Suppressor macrophage treated with lipopolysaccharide for 1 hour (primary cell): Measurements from ENCODE around the gene COL5A1.

Source experiments
- DNase-seq, 3 donors: peaks; one replicate each; pipeline ENCODE4 v3.0.0-alpha.2; 2020 to 2022

COL5A1 gene

DNA sequence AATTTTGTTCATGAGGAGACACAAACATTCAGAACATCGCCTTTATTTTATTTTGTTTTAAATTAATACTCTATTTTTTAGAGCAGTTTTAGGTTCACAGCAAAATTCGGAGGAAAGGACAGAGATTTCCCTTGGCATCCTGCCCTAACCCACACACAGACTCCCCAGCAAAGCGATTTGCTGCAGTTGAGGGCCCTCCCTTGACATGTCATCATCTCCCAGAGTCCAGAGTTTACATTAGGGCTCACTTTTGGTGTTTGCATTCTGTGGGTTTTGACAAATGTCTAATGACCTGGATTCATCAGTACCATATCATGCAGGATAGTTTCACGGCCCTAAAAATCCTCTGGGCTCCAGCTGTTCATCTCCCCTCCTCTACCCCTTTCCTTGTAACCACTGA lies 33.6 kb upstream of the COL5A1 start:
- DNase-seq, result no peak

DNA sequence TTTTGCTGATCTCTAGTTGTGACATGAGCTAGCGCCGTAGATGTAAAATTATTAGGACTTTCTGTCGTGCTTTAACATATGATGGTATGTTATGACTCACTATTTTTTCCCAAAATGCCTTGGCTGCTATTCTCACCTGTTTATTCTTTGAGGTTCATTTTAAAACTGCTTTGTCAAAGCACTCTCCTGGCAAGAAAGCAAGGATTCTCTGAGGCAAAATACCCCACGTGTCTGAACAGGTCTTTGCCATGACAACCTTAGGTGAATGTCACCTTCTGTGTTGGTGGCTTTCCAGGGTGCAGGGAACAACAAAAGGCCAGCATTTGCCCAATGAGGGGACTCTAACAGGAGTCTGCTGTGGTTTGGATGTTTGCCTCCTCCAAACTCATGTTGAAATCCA lies 30.6 kb upstream of the COL5A1 start:
- no peak for DNase-seq

DNA sequence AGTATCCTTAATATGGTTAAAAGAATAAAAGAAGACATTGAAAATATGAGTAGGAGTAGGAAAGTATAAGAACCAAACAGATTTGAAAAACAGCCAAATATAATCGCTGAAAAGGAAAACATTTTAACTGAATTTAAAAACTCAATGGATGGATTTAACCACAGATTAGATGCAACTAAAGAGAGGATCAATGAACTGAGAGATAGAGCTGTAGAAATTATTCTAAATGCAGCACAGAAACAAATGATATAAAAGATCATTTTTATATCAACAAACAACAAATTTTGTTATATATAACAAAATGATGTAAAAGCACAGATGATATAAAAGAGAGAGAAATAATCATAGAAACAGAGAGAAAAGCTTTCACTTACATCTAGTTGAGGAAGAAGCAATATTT lies 29.3 kb upstream of the COL5A1 start:
- DNase-seq, result no peak

DNA sequence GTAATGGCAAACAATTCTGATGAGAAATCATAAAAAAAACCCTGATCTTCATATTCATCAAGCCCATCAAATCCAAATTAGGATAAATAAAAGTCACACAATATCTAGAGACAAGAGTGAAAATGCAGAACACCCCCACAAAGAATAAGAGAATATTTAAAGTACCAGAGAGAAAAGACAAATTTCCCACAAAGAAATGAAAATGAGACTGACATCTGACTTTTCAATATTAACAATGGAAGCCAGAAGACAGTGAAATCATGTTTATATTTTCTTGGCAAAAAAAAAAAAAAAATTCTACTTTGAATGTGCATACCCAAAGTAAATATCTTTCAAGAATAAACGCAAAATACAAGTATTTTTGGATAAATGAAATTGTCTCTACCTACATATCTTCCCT lies 28.9 kb upstream of the COL5A1 start:
- no peak for DNase-seq

DNA sequence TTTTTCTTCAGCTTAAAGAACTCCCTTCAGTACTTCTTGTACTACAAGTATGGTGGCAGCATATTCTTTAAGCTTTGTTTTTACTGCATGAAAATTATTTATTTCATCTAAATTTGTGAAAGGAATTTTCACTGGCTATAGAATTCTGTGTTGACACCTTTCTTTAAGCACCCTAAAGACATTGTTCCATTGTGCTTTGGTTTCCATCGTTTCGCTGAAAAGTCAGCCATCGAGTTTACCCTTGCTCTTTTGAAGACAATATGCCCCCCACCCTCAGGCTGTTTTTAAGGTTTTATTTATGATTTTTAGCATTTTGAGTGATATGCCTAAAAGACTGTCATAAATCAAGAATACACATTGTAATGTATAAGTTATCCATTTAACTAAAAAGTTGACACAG lies 27.3 kb upstream of the COL5A1 start:
- no peak for DNase-seq

DNA sequence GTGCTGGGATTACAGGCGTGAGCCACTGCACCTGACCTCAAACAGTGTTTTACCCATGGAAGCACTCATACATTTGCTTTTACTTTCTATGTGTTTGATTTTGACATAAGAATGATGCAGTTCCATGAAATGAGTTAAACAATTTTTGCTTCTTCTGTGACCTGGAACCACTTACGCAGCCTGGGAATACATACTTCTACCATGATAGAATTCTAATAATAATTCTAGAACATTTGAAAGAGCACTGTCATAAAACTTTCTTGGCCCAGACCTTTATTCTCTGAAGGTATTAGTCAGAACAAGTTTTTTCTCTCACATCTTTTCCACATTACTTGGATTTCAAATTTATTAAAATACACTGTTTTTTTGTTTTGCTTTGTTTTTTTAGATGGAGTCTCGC lies 25.3 kb upstream of the COL5A1 start:
- no peak for DNase-seq

DNA sequence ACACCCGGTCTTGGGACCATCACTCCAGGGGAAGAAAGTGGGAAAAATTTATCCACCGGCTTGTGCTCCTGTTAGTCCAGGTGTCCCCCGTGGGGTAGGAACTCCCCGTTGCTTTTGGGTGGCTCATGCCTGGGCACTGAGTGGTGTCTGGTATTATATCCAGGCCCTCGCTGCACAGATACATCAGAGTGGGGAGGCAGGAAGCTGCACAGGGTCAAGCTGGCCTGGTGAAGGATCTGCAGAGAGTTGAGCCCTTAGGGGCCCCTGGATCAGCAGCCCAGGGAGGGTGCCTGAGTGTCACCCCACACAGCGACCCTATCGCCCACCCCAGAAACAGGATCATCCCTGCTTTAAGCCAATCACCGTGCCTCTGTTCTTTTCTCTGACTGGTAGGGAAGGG lies 24.4 kb upstream of the COL5A1 start:
- DNase-seq, result no peak

DNA sequence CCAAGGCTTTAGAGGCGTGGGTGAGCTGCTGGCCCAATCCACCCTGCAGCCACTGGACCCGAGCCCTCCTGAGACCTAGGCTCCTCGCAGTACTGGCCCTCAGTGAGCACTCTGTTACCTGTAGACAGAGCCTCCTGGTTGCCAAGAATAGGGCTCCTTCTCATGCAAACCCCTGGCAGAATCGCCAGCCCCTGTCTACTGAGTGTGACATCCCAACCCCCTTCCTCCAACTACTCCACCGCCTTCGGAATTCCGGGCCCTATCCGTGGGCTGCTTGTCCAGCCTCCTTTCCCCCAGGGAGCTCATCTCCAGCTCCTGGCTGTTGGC lies 23.8 kb upstream of the COL5A1 start:
- no peak for DNase-seq

DNA sequence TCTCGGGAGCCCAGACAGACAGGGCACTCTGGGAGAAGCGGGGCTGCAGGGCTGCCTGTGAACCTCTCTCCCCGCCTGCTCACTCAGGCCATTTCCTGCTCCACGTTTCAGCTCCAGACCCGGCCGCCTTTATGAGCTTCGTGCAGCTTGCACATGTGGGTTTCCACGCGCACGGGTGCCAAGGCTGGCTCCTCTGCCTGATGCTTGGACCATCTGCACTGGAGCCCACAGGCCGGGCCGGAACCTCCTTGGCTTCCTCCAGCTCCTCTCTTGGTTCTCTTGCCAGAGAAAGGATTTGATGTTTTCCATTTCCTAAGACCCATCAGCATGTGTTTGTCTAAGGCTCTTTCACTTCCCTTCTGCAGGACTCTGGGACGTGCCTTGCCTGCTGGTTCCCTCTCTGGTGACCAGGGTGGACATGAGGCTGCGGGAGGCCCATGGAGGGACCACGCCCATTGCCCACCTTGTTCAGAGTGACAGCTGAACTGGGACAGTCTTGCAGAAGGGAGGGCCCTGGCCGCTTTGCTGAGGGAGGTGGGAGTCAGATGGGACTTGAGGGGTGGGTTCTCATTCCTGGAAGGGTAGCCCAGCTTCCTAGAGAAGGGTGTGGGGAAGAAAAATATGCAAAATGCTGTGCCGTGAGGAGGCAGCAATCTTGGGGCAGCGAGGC lies 23.3 kb upstream of the COL5A1 start:
- DNase-seq, result peak in 1 of 3 donors; percentile 4

DNA sequence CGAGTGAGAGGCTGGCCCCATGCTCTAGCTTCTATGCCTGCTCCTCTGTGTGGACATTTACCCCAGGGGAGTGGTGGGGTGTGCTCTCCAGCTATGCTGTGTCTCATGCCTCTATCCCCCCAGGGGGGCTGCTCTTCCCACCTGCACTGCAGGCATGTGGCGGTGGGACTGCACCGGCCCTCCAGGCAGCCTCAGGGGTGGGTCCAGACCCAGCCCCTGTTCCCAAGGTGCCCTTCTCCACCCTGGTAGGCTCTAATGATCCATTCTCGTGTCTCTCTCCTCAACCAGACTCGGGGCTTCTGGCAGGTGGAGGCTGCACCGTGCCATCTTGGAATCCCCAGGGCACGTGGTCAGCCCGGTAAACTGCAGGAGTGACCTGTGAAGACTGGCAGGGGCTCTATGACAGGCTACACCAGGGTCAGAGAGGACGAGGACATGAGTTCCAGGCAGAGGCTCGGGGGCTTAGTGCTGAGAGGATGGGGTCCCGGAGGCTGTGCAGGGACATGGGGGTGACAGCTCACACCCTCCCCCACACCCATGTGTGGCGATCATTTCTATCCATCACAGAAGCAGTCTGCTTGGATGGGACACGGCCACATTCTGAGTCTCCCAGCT lies 22.7 kb upstream of the COL5A1 start:
- no peak for DNase-seq

DNA sequence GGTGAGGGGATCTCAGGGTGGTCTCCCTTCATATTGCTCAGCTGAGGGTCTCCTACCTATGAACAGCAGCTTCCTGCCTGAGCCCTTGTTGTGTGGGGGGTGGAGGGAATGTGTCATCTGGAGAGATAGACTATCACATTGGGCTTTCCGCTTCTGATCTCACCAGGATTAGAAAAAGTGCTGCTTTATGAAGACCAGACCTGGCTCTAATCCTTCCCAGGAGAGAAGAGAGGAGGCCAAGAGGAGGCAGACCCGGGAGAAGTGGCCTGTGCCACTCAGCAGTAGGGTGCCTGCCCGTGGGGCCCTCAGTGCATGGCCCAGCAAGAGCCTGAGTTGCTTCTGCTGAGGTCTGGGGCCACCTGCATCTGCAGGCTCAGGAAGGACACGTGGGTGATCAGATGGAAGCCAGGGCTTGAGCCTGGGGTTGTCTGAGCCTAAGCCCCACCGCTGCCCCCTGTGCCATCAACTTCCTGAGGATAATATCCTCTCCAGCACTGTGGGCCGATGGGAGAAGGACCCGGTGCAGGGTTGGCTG lies 22.1 kb upstream of the COL5A1 start:
- DNase-seq, result no peak

DNA sequence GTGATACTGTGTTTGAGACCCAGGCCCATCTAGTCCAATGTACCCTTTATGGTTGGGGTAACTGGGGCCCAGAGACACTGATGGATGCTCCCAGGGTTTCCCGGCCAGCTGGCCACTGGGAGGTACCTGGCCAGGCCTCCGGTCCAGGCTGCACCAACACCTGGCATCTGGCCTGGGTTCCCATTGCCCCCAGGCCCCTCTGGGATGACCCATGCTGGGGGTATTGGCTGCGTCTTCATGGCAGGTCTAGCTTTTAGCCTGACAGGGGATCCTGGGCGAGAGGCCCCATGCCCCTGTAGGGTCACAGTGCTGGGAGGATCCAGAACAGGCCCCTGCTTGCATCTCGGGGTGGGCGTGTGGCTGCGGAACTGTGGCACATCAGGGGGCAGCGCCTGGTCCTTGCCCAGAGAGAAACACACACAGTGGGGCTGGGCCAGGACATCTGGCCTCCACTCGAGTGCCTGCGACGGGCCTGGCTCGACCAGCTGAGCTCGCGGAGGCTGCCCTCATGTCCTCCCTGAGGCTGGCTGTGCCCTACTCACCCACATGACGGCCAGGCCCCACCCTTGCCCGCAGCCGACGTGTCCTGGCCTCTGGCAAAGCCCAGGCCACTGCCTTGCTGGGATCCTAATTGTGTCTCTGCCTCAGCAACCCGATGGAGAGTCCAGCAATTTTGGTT lies 21.5 kb upstream of the COL5A1 start:
- DNase-seq, result no peak

DNA sequence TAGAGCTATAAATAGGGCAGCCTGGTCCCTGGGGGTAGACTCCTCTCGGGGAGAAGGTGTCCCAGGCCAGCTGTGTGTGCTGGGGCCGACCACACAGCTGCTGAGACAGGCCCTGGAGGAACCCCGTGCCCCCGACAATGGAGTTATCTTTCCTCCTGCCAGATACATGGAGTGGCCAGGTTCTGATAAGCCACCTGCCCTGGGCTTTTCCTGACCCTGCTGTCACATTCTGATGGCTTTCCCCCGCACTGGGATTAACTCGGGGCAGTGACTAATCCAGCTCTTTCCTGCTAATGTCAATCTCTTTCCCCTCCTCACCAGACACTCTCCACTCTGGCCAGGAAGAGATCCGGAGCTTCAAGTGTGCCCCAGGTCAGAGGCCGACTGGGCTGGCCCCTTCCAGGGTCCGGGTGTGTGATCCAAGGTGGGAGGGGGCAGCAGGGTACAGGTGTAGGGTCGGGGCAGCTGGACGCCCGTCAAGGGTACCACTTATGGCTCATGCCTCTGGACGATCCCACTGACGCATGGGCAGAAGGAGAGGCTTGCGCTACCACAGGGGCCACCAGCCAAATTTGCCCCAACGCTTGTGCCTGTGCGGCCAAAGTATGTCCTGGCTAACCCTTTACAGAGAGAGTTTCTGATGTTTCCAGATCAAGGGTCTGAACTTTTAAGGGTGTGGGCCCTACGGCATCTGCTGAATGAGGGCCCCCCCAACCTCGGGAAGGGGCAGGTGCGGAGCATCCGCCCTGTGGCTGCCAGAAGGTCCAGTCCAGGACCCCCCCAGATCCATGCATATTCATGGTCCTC lies 20.6 kb upstream of the COL5A1 start:
- no peak for DNase-seq

DNA sequence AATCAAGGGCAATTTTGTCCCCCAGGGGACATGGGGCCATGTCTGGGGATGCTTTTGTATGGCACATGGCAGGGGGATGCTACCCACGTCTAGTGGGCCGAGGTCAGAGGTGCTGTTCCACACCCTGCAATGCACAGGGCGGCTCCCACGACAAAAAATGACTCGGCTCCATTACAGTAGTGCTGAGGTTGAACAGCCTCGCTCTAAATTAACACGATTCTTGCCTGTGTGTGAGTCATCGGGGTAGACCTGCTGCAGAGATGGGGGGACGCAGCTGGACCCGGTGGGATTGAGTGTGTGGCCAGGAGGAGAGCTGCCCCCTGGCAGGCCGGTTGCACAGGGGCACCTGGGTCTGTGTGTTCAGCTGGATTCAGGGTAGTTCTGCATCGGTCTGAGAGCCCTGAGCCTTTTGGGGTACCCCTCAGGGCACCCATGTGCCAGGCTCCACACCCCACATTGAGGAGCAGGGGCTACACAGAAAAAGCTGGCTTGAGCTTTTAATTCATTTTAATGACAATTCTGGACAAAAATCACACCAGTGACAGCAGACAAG lies 20.0 kb upstream of the COL5A1 start:
- no peak for DNase-seq

DNA sequence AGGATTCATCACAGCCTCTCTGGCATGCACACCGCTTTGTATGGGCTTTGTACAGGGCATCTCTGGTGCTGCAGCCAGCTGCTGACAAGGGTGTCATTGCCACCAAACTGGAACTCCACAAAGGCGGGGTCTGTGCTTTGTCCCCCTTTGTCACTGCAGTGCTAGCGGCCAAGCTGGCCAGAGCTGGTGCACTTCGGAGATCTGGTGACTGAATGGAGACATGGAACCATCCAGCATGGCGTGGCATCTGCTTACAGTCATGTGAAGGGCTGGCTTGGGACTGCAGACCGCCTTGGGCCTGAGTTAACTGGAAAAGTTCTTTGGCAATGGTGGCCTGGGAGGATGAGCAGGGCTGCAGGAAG lies 18.7 kb upstream of the COL5A1 start:
- DNase-seq, result no peak

DNA sequence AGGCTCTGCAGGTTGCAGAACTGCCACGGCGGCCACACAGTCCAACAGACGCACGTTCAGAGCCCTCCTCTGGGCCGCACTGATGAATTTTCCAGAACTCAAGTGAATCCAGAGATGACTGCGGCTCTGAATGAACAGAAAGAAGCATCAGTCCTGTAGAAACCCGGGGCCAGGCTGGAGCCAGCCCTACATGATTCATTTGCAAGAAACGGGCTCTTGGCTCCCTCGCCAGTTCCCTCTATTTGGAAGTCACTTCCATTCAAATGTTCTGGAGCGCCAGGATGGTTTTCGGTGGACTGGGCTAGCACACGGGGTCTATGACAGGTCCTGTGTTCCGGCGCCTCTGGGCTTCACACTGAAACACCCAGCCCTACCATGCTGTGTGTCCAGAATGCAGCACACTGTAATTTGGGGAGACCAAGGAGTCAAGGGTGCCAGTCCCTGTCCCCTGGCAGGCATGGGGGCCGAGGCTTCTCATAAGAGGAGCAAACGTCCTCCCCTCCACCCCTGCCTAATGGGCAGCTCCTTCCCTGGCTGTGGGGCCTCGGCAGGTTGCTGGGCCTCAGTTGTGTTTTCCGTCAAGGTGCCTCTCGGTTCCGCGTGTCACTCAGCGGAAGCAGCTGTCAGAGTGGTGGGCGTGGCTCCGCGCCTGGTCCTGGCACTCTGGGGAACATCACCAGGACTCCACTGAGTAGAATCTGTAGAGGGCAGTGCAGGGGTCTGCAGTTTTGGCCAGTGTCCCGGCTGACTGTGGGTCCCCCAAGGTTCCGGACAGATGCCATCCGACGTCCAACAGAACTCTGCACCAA lies 18.1 kb upstream of the COL5A1 start:
- no peak for DNase-seq

DNA sequence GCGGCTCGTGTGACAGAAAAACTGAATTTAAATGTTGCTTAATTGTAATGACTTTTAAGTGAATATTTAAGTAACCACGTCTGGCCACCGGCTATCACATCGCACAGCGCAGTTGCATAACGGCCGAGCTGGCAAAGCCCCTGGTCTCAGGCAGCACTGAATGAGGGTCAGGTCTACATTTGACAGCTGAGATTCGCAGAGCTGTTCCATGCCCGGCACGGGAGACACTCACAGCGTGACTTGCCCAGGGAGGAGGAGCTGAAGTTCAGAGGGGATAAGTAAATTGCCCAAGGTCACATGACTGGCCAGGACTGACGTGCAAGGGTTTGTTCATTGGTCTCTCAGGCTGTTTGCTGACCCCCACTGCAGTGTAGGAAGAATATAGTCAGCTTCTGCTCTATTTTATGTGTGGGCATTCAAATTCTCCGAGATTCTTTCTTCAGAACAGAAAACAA lies 17.4 kb upstream of the COL5A1 start:
- DNase-seq, result no peak

DNA sequence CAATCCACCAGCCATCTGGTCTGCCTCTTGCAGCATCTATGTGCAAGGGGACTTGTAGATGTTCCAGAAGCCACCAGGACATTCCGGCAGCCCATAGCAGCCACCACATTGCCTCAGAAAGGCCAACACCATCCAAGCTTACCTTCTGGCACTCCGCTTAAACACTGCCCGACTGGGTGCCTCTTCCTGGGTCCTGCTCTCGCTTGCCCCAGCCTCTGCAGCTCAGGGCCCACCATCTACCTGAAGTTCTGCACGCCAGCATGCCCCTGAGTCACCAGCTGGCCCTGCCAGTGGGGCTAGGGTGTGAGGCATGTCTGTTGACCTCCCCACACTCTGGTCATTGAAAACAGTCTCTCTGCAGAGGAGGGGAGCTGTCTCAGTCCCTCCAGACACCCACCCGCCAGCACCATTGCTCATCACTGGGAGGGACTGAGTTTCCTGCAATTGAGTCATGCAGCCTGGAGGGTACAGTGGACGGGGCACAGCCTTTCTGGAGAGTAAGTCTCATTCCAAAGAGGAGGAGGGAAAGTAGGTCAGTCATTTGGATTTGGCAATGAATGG lies 16.9 kb upstream of the COL5A1 start:
- DNase-seq, result peak in 2 of 3 donors; percentile 11 to 18

DNA sequence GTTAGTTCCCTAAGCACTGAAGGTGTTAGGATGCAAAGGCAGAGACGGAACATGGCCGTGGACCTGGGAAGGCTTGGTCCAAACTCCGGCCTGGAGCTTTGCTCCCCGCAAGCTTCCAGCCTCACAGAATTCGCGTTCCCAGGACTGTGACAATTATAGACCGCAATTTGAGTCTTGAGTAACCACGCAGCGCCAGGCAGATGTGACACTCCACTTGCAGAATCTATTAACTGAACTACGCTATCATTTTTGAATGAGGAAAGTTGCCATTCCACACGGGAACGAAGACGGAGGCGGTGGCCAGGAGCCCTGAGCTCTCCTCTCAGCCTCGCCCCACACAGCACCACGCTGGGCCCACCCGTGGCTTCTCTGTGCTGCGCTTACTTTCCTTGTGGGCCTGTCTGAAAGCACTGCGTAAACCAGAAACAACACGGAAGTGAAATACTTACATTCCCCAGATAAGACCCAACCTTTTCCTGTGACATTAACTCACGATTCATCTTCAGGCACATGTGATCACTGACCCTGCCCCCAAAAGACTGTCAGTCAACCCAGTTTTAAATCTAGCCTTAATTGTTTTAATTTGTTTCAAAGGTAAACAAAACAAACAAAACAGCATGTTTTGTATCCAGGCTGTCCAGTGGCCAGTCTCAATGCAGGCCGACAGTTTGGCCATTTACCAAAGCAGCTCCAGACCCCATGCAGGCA lies 16.1 kb upstream of the COL5A1 start:
- no peak for DNase-seq

DNA sequence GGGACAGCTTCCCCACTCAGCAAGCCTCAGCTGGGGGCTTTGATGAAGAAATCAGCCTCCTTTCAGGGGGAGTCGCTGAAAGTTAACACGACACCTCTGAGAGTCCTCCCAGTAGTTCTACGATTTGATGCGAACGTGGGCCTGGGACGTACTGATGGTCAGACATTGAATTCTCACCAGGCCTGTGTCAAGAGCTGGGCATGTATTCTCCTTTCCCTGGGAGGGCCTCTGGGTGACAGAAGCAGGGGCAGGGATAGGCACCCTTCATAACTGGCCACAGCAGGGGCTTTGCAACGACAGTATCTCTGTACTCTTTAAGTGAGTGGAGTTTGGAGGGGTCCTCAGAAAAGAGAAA lies 15.6 kb upstream of the COL5A1 start:
- no peak for DNase-seq
